ENCODE data around the gene EBP.

GRCh38 chrX:48558271-48558670, 36.7 kb downstream of the EBP start:
- TF ChIP-seq, protein P1, sequence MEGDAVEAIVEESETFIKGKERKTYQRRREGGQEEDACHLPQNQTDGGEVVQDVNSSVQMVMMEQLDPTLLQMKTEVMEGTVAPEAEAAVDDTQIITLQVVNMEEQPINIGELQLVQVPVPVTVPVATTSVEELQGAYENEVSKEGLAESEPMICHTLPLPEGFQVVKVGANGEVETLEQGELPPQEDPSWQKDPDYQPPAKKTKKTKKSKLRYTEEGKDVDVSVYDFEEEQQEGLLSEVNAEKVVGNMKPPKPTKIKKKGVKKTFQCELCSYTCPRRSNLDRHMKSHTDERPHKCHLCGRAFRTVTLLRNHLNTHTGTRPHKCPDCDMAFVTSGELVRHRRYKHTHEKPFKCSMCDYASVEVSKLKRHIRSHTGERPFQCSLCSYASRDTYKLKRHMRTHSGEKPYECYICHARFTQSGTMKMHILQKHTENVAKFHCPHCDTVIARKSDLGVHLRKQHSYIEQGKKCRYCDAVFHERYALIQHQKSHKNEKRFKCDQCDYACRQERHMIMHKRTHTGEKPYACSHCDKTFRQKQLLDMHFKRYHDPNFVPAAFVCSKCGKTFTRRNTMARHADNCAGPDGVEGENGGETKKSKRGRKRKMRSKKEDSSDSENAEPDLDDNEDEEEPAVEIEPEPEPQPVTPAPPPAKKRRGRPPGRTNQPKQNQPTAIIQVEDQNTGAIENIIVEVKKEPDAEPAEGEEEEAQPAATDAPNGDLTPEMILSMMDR (IDR thresholded peaks at IDR 0.05; ENCODE audit: low read depth, low read length): no peak
- TF ChIP-seq MYC (IDR thresholded peaks at IDR 0.05; ENCODE audit: low read depth, low read length): no peak
- TF ChIP-seq POLR2A (IDR thresholded peaks at IDR 0.05; ENCODE audit: extremely low read depth, insufficient read length): no peak
- TF ChIP-seq MAX (IDR thresholded peaks at IDR 0.05; ENCODE audit: low read depth, low read length): no peak

Data from NB4 (cell line).